Ovary (tissue), 9 donors: ENCODE results near the gene MCUR1. TPM values are rescaled to one million over a fixed set of nuclear protein-coding genes. Genes with fewer than 3 reads are reported as not detected.

Experiments used
- DNase-seq, 5 donors: peaks; one replicate each; pipeline ENCODE4 v3.0.0-alpha.2; 2019 to 2020
- H3K27ac ChIP-seq, 2 donors: fragments of 200-600 bp; one replicate each; pipeline versions ENCODE4 v1.5.1 to v1.8.0; 2019 to 2022
- H3K27me3 ChIP-seq: fragments of 200-600 bp; one replicate; pipeline ENCODE4 v1.8.0; 2022
- H3K36me3 ChIP-seq: fragments of 200-600 bp; sonication (generic); one replicate; pipeline ENCODE4 v1.5.1; 2019
- H3K4me1 ChIP-seq: one replicate; pipeline ENCODE4 v1.8.1; 2013; ENCODE audit warnings: mild to moderate bottlenecking, moderate library complexity; ENCODE audit not compliant: insufficient read depth
- H3K4me3 ChIP-seq: fragments of 200-600 bp; sonication (generic); one replicate; pipeline ENCODE4 v1.5.1; 2017
- H3K9me3 ChIP-seq, 2 donors: fragments of 200-600 bp in 1 of 2; sonication (generic) in 1 of 2; one replicate each; pipeline versions ENCODE4 v1.5.1 to v1.8.1; 2013 to 2019; ENCODE audit warnings: mild to moderate bottlenecking in 1 of 2, moderate library complexity in 1 of 2
- CTCF ChIP-seq, 3 donors: fragments of 450-650 bp in 2 of 3; fragments of 200-600 bp in 1 of 3; IDR thresholded peaks; one replicate each; pipeline versions ENCODE4 v1.5.1 to v1.8.0; 2016 to 2022; ENCODE audit warnings: antibody characterized with exemption in 3 of 3, mild to moderate bottlenecking in 1 of 3
- EP300 ChIP-seq: sonication (generic); formaldehyde crosslinking; IDR thresholded peaks from one replicate; pipeline ENCODE4 v1.6.1; 2017; ENCODE audit warnings: antibody characterized with exemption
- POLR2A ChIP-seq: fragments of 450-650 bp; IDR thresholded peaks from one replicate; pipeline ENCODE4 v1.6.1; 2017; ENCODE audit warnings: antibody characterized with exemption, mild to moderate bottlenecking, moderate library complexity
- WGBS, 3 donors: extraction: QIAGEN DNeasy Blood & Tissue Kit in 1 of 3; methylation state at CpG; one replicate each; pipeline versions ENCODE4 v1.1.5 to v1.1.7; 2013 to 2017; 5-methylcytosine and 5-hydroxymethylcytosine counted together
- intact Hi-C, 4 donors: fragments of 100-400 bp; cut with DNase I; formaldehyde crosslinking; loops; one replicate each; pipeline versions ENCODE4 v1.11.0 to v1.15.1; 2022 to 2023
- polyA plus RNA-seq, 2 donors: library from polyadenylated mRNA; stranded (reverse); fragments of 200-250 nt in 1 of 2; fragments of 350-450 nt in 1 of 2; fragmentation: Illumina TruSeq in 1 of 2; extraction: RNeasy Lipid Tissue Mini Kit (QIAGEN cat#74804) in 1 of 2; gene quantifications; one replicate each; pipeline ENCODE4 v1.2.3, GENCODE V29; 2013 to 2014
- total RNA-seq, 7 donors: library from RNA; depleted of rRNA in 2 of 7; stranded (reverse); fragments of >200 nt in 2 of 7; fragmentation: NEBNext Ultra II Directional in 3 of 7; extraction: Animal tissue kit (Norgen Biotek cat#: 25700) in 3 of 7; gene quantifications; one replicate each; pipeline versions ENCODE4 v1.1.0 to v1.2.4, GENCODE V29; 2016 to 2023
- donor health status: DM: no; HTN: no; CAD: no; lungs with moderate emphysema.
- donor health status: DM: no; HTN: no; CAD: no.
- donor health status: Bipolar disorder and iron deficiency.
- donor health status: DM: yes; HTN: yes; CAD: no.
- donor health status: DM: no; HTN: no; CAD: no.
- donor health status: DM: yes; HTN: yes; CAD: no.

The MCUR1 gene
- total and polyA plus RNA-seq, 9 donors, result 5.1 to 20.0 (median 9.3) TPM

GRCh38 chr6:13764996-13765395 lies 49.4 kb downstream of the MCUR1 start:
- Histone ChIP-seq H3K9me3 (no peaks in the 10 kb centered on the region), H3K27me3 (no peaks in the 10 kb centered on the region), H3K36me3 (no peaks in the 10 kb centered on the region), H3K4me1 (peaks cover 7% of the 10 kb centered on the region), H3K4me3 (no peak overlapping the region), H3K27ac (no peak overlapping the region)
- TF ChIP-seq EP300 (no peak), CTCF (IDR thresholded peaks at IDR 0.05) (no peak), POLR2A (no peak)
- WGBS, 3 donors, result 92 to 93% (median 93%) methylated on average over 9 of the region's 9 CpGs
- no peak for DNase-seq
- intact Hi-C loops, result loop anchor here in 2 of 4 donors (5.0 to 10.0 kb wide), 4 partner anchors 48 to 193 kb away; partner anchors contain the start of genes NOL7 (in 2 of the 2) and SIRT5 (in 1 of the 2)

GRCh38 chr6:13763740-13764381 lies 50.5 kb downstream of the MCUR1 start:
- no peak overlapping the region for H3K4me3 ChIP-seq
- 85 to 86% (median 86%) methylated on average over 5 of the region's 5 CpGs for WGBS, 3 donors
- intact Hi-C loops, result loop anchor here in 1 of 4 donors (5.0 to 10.0 kb wide), 2 partner anchors 47 to 149 kb away; partner anchors contain the start of gene NOL7
- H3K27ac ChIP-seq, result no peak overlapping the region
- H3K27me3 ChIP-seq, result no peaks in the 10 kb centered on the region
- TF ChIP-seq EP300 (no peak), CTCF (IDR thresholded peaks at IDR 0.05) (no peak)
- H3K36me3 ChIP-seq, result no peaks in the 10 kb centered on the region
- peaks cover 7% of the 10 kb centered on the region for H3K4me1 ChIP-seq
- DNase-seq, result no peak
- no peaks in the 10 kb centered on the region for H3K9me3 ChIP-seq

- DNase-seq, result peak in 2 of 5 donors; percentile 47 to 52
- no peak overlapping the region for H3K4me3 ChIP-seq
- no peaks in the 10 kb centered on the region for H3K36me3 ChIP-seq
- no peak overlapping the region for H3K27ac ChIP-seq
- 20 to 42% (median 30%) methylated on average over 6 of the region's 6 CpGs for WGBS, 3 donors
- peaks cover 7% of the 10 kb centered on the region for H3K4me1 ChIP-seq
- TF ChIP-seq EP300 (no peak), POLR2A (no peak), CTCF (IDR thresholded peaks at IDR 0.05) (no peak)
- no peaks in the 10 kb centered on the region for H3K9me3 ChIP-seq
- intact Hi-C loops, result loop anchor here in 1 of 4 donors (5.0 to 10.0 kb wide), 2 partner anchors 46 to 148 kb away; partner anchors contain the start of gene NOL7
- H3K27me3 ChIP-seq, result no peaks in the 10 kb centered on the region
Observed at GRCh38 chr6:13762611-13763441, 51.5 kb downstream of the MCUR1 start.

- intact Hi-C loops, result loop anchor here in 2 of 4 donors (2.0 to 10.0 kb wide), 3 partner anchors 44 to 147 kb away; partner anchors contain the start of gene NOL7 (in 1 of the 2)
- Histone ChIP-seq H3K9me3 (no peaks in the 10 kb centered on the region), H3K4me3 (no peak overlapping the region), H3K36me3 (no peaks in the 10 kb centered on the region), H3K4me1 (peaks cover 7% of the 10 kb centered on the region), H3K27me3 (no peaks in the 10 kb centered on the region), H3K27ac (peak overlapping the region in 1 of 2 donors; percentile 59)
- WGBS, 3 donors, result 11 to 26% (median 15%) methylated on average over 6 of the region's 6 CpGs
- TF ChIP-seq CTCF (IDR thresholded peaks at IDR 0.05) (no peak), EP300 (no peak), POLR2A (no peak)
- DNase-seq, result no peak
Observed at GRCh38 chr6:13761361-13762036, 52.9 kb downstream of the MCUR1 start.
